Neuronal stem cell (in vitro differentiated cells): ENCODE data around the gene TRIM66.

Experiments
- DNase-seq: peaks from one replicate; pipeline ENCODE4 v3.0.0-alpha.2; 2013; ENCODE audit warnings: low spot score
- H2AFZ ChIP-seq: one replicate; pipeline ENCODE4 v1.6.1; 2013; ENCODE audit warnings: mild to moderate bottlenecking, low read length, inconsistent platforms
- H2AK5ac ChIP-seq: 2 replicates; pipeline ENCODE4 v1.6.1; 2013; ENCODE audit warnings: low read depth, mild to moderate bottlenecking, inconsistent platforms, low read length, moderate library complexity, mixed read lengths
- H2BK120ac ChIP-seq: 2 replicates; pipeline ENCODE4 v1.6.1; 2013; ENCODE audit warnings: low read depth, mild to moderate bottlenecking, inconsistent platforms, low read length, moderate library complexity, mixed read lengths
- H2BK12ac ChIP-seq: one replicate; pipeline ENCODE4 v1.6.1; 2013; ENCODE audit warnings: low read length, inconsistent platforms
- H2BK15ac ChIP-seq: 2 replicates; pipeline ENCODE4 v1.6.1; 2013; ENCODE audit warnings: mild to moderate bottlenecking, low read length, inconsistent platforms, mixed read lengths
- H2BK5ac ChIP-seq: one replicate; pipeline ENCODE4 v1.6.1; 2013; ENCODE audit warnings: inconsistent platforms, mild to moderate bottlenecking, low read length, moderate library complexity
- H3K14ac ChIP-seq: one replicate; pipeline ENCODE4 v1.6.1; 2013; ENCODE audit warnings: low read length, inconsistent platforms
- H3K18ac ChIP-seq: 2 replicates; pipeline ENCODE4 v1.6.1; 2013; ENCODE audit warnings: low read length, inconsistent platforms
- H3K23ac ChIP-seq: 2 replicates; pipeline ENCODE4 v1.6.1; 2013; ENCODE audit warnings: low read depth, mild to moderate bottlenecking, mixed read lengths, low read length, inconsistent platforms; ENCODE audit not compliant: poor library complexity
- H3K27ac ChIP-seq: replicated peaks from 3 replicates; pipeline ENCODE4 v1.5.1; 2013; ENCODE audit warnings: low read length, inconsistent platforms
- H3K27me3 ChIP-seq, 3 experiments: 2 replicates each; pipeline ENCODE4 v1.6.1; 2013; ENCODE audit warnings: low read length in 3 of 3, mild to moderate bottlenecking in 2 of 3, inconsistent platforms in 1 of 3, low read depth in 1 of 3, mixed read lengths in 1 of 3, moderate library complexity in 1 of 3; ENCODE audit not compliant: control insufficient read depth in 3 of 3, insufficient read depth in 3 of 3
- H3K36me3 ChIP-seq, 2 donors: replicated peaks in 1 of 2; 2 replicates each; pipeline ENCODE4 v1.6.1; 2013; ENCODE audit warnings: low read length in 2 of 2; ENCODE audit not compliant: control insufficient read depth in 2 of 2, insufficient read depth in 2 of 2
- H3K4ac ChIP-seq: 2 replicates; pipeline ENCODE4 v1.6.1; 2013; ENCODE audit warnings: inconsistent platforms, mild to moderate bottlenecking, low read length, moderate library complexity
- H3K4me1 ChIP-seq, 2 donors: 1 replicate in 1 of 2; 2 replicates in 1 of 2; pipeline ENCODE4 v1.6.1; 2013; ENCODE audit warnings: low read length in 2 of 2, low read depth in 1 of 2; ENCODE audit not compliant: control insufficient read depth in 2 of 2, insufficient read depth in 1 of 2
- H3K4me2 ChIP-seq: one replicate; pipeline ENCODE4 v1.6.1; 2013; ENCODE audit warnings: mild to moderate bottlenecking, low read length, inconsistent platforms; ENCODE audit not compliant: insufficient read depth, poor library complexity, severe bottlenecking
- H3K4me3 ChIP-seq, 2 donors: 2 replicates each; pipeline ENCODE4 v1.5.1; 2013; ENCODE audit warnings: low read length in 2 of 2, mild to moderate bottlenecking in 2 of 2, inconsistent platforms in 1 of 2, moderate library complexity in 1 of 2
- H3K79me1 ChIP-seq: one replicate; pipeline ENCODE4 v1.6.1; 2013; ENCODE audit warnings: low read depth, mild to moderate bottlenecking, inconsistent platforms, low read length, moderate library complexity
- H3K9ac ChIP-seq: one replicate; pipeline ENCODE4 v1.6.1; 2013; ENCODE audit warnings: mild to moderate bottlenecking, low read depth, low read length, inconsistent platforms; ENCODE audit not compliant: poor library complexity
- H3K9me3 ChIP-seq, 2 donors: replicated peaks in 1 of 2; 2 replicates each; pipeline versions ENCODE3 to v1.6.1; 2013; ENCODE audit warnings: low read length in 2 of 2, mild to moderate bottlenecking in 2 of 2, inconsistent platforms in 1 of 2, low read depth in 1 of 2, mixed read lengths in 1 of 2, moderate library complexity in 1 of 2; ENCODE audit not compliant: control insufficient read depth in 2 of 2, insufficient read depth in 1 of 2
- H4K8ac ChIP-seq: one replicate; pipeline ENCODE4 v1.6.1; 2013; ENCODE audit warnings: low read depth, mild to moderate bottlenecking, inconsistent platforms, low read length, moderate library complexity
- H4K91ac ChIP-seq: one replicate; pipeline ENCODE4 v1.6.1; 2013; ENCODE audit warnings: low read length, low read depth, mild to moderate bottlenecking, inconsistent platforms; ENCODE audit not compliant: poor library complexity
- WGBS, 2 donors: extraction: QIAGEN DNeasy Blood & Tissue Kit; methylation state at CpG; one replicate each; pipeline ENCODE4 v1.1.7; 2013; ENCODE audit warnings: missing lambda C conversion rate in 2 of 2, mixed read lengths in 1 of 2; ENCODE audit not compliant: insufficient read length in 2 of 2, insufficient replicate concordance in 1 of 2; ENCODE audit errors: extremely low coverage in 2 of 2; 5-methylcytosine and 5-hydroxymethylcytosine counted together

Gene TRIM66

DNA sequence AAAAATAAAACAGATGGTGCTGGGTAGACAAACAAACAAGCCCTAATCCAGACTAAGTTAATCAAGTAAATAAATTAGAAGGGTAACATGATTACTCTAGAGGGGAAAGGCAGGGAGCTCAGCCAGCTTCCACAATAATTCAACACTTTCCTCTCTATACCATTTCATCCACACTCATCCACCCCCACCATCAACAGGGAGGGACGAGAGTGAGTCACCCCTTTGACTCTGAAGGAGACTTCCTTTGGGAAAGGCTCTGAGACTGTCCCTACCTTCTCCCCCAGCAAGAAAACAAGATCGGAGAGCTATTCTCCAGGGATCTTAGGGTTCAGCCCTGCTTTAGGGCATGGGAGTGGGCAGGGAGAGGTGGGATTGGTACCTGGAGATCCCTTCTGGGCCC is 33.1 kb downstream of the TRIM66 start:
- no peak overlapping the region for H3K27ac ChIP-seq
- no peak overlapping the region for H3K23ac ChIP-seq
- no peaks in the 10 kb centered on the region for H3K9me3 ChIP-seq
- H3K79me1 ChIP-seq: no peaks in the 10 kb centered on the region
- WGBS, 2 donors: no CpG with 5 or more reads among the region's 2 CpGs
- H3K4ac ChIP-seq: no peak overlapping the region
- no peak overlapping the region for H3K9ac ChIP-seq
- no peak overlapping the region for H2AK5ac ChIP-seq
- peaks cover 0 to 1% of the 10 kb centered on the region in 2 donors for H3K4me1 ChIP-seq
- DNase-seq: no peak
- no peak overlapping the region for H2BK120ac ChIP-seq
- no peak overlapping the region for H4K8ac ChIP-seq
- no peak overlapping the region for H2BK12ac ChIP-seq
- H4K91ac ChIP-seq: no peak overlapping the region
- H2BK5ac ChIP-seq: no peak overlapping the region
- no peak overlapping the region for H3K18ac ChIP-seq
- H3K14ac ChIP-seq: no peak overlapping the region
- H3K4me3 ChIP-seq: no peak overlapping the region
- H3K36me3 ChIP-seq: peaks cover 0 to 22% of the 10 kb centered on the region in 2 donors
- no peak overlapping the region for H2AFZ ChIP-seq
- no peak overlapping the region for H3K4me2 ChIP-seq
- H3K27me3 ChIP-seq: no peaks in the 10 kb centered on the region
- no peak overlapping the region for H2BK15ac ChIP-seq

DNA sequence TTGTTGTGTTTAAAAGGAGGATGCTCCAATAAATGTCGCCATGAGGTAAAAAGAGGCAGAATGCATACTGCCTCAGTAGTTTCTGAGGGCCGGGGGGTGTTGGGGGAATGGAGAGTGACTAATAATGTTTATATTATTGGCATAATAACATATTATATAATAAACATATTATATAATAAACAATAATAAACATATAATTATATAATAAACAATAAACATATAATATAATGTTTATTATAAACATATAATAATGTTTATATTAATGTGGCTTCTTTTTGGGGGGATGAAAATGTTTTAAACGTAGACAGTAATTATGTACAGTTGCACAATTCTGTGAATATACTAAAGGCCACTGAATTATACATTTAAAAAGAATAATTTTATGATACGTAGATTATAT is 35.6 kb downstream of the TRIM66 start:
- H3K14ac ChIP-seq: no peak overlapping the region
- no peak overlapping the region for H2AK5ac ChIP-seq
- no peak overlapping the region for H3K4me2 ChIP-seq
- no peaks in the 10 kb centered on the region for H3K9me3 ChIP-seq
- no peak overlapping the region for H2BK5ac ChIP-seq
- H3K4ac ChIP-seq: no peak overlapping the region
- H4K91ac ChIP-seq: no peak overlapping the region
- H2AFZ ChIP-seq: no peak overlapping the region
- whole genome bisulfite sequencing, 2 donors: no CpG with 5 or more reads among the region's 4 CpGs
- no peak overlapping the region for H2BK120ac ChIP-seq
- no peaks in the 10 kb centered on the region for H3K27me3 ChIP-seq
- DNase-seq: no peak
- no peak overlapping the region for H3K9ac ChIP-seq
- no peak overlapping the region for H2BK12ac ChIP-seq
- H3K4me3 ChIP-seq: no peak overlapping the region
- peaks cover 0 to 3% of the 10 kb centered on the region in 2 donors for H3K4me1 ChIP-seq
- H3K18ac ChIP-seq: no peak overlapping the region
- no peaks in the 10 kb centered on the region for H3K79me1 ChIP-seq
- peaks cover 0 to 26% of the 10 kb centered on the region in 2 donors for H3K36me3 ChIP-seq
- no peak overlapping the region for H3K27ac ChIP-seq
- no peak overlapping the region for H4K8ac ChIP-seq
- no peak overlapping the region for H2BK15ac ChIP-seq
- no peak overlapping the region for H3K23ac ChIP-seq

DNA sequence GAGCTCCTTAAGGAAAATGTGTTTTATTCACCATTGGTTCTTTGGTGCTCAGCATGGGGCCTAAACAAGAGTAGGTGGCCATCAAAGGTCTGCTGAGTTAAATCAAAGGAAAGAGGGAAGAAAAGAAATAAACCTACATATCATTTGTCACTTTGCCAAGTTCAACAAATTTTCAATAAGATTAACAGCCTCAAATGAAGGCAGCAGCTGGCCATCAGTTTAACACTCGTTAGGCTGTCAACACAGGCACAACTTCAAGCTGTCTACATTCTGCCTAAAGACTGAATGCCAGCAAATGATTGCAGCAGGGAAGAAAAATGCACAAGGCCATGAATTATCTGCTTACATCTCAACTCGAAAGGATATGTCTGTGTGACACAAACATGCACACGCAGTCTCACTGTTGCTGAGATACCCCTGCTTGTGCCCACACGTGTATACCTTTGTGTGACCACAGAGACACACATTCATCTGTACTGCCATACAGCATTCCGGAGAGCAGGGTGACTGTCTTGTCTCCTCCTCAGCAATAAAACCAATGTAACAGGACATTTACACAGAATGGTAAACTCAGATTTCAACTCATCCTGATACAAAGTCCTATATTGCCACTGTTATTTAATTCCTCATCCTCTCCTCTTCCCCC is 40.1 kb downstream of the TRIM66 start:
- no peaks in the 10 kb centered on the region for H3K27me3 ChIP-seq
- H3K4ac ChIP-seq: no peak overlapping the region
- H4K91ac ChIP-seq: no peak overlapping the region
- no peak overlapping the region for H3K23ac ChIP-seq
- H3K9me3 ChIP-seq: no peaks in the 10 kb centered on the region
- peak overlapping the region; percentile 18 for H3K9ac ChIP-seq
- peaks cover 0 to 10% of the 10 kb centered on the region in 2 donors for H3K4me1 ChIP-seq
- H2AFZ ChIP-seq: no peak overlapping the region
- WGBS, 2 donors: no CpG with 5 or more reads among the region's 5 CpGs
- H2BK120ac ChIP-seq: no peak overlapping the region
- H3K14ac ChIP-seq: no peak overlapping the region
- no peak overlapping the region for H3K4me3 ChIP-seq
- no peak overlapping the region for H2BK5ac ChIP-seq
- no peak overlapping the region for H2BK15ac ChIP-seq
- no peak overlapping the region for H3K27ac ChIP-seq
- DNase-seq: no peak
- no peak overlapping the region for H2AK5ac ChIP-seq
- H4K8ac ChIP-seq: no peak overlapping the region
- H3K18ac ChIP-seq: no peak overlapping the region
- H3K36me3 ChIP-seq: peaks cover 0 to 31% of the 10 kb centered on the region in 2 donors
- no peaks in the 10 kb centered on the region for H3K79me1 ChIP-seq
- H2BK12ac ChIP-seq: no peak overlapping the region
- H3K4me2 ChIP-seq: no peak overlapping the region

DNA sequence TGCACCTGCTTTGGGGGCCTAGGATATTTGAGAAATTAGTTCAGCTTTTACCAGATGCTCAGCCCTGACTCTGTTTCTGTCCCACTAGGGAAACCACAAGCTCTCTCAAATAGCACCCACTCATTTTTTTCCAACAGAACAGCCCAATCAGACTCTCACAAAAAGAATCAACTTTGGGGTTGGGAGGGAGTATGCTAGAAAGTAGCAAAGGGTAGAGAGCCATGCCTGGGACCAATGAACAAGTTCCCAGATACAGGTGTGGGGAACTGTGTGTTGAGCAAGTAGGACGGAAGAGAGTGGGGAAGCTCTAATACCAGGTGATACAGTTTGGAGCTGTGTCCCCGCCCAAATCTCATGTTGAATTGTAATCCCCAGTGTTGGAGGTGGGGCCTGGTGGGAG is 41.1 kb downstream of the TRIM66 start:
- Histone ChIP-seq H2BK5ac (no peak overlapping the region), H2BK120ac (no peak overlapping the region), H3K9me3 (peaks cover 0 to 3% of the 10 kb centered on the region in 2 donors), H3K27me3 (no peaks in the 10 kb centered on the region), H3K9ac (no peak overlapping the region), H3K36me3 (peaks cover 0 to 29% of the 10 kb centered on the region in 2 donors), H2AFZ (no peak overlapping the region), H3K18ac (no peak overlapping the region), H3K79me1 (no peaks in the 10 kb centered on the region), H3K4me1 (peaks cover 0 to 10% of the 10 kb centered on the region in 2 donors), H3K14ac (no peak overlapping the region), H3K4ac (no peak overlapping the region), H3K27ac (no peak overlapping the region), H3K23ac (no peak overlapping the region), H4K91ac (no peak overlapping the region), H2BK12ac (no peak overlapping the region), H4K8ac (no peak overlapping the region), H2AK5ac (no peak overlapping the region), H3K4me3 (no peak overlapping the region), H2BK15ac (no peak overlapping the region), H3K4me2 (no peak overlapping the region)
- WGBS, 2 donors: no CpG with 5 or more reads among the region's 2 CpGs
- no peak for DNase-seq
